ENCODE data around the gene ZNF784. TPM values are rescaled to one million over a fixed set of nuclear protein-coding genes. Genes with fewer than 3 reads are reported as not detected.

The ZNF784 gene
- total and polyA plus RNA-seq, 9 of the 15 experiments (the other 6 are each of a cell fraction or from before 2014, with no cell fraction given) = 0.14 to 6.1 (median 2.1) TPM

GRCh38 chr19:55586976-55587668 is 37.2 kb downstream of the ZNF784 start (continued):
- TF ChIP-seq ZNF740 (CRISPR knock-in tag; IDR thresholded peaks at IDR 0.05) (peak; percentile 95), ZNF740 (tag; IDR thresholded peaks at IDR 0.05) (peak in 1 of 2 experiments; percentile 63; a peak in 1 of 4 replicates), ZNF174 (CRISPR knock-in tag; IDR thresholded peaks at IDR 0.05) (no peak), CXXC5 (CRISPR knock-in tag; IDR thresholded peaks at IDR 0.05) (peak; percentile 25; the same call in 1 of the 2 replicates), ZKSCAN3 (CRISPR knock-in tag; IDR thresholded peaks at IDR 0.05) (no peak), MXI1 (IDR thresholded peaks at IDR 0.05; ENCODE audit: low read depth, low read length) (peak; percentile 69; the same call in 1 of the 2 replicates), CBFA2T3 (IDR thresholded peaks at IDR 0.05) (no peak), ZNF263 (CRISPR knock-in tag; IDR thresholded peaks at IDR 0.05; ENCODE audit: borderline replicate concordance) (0 out of 2 replicates have a peak, but pooled peaks have one; percentile 42), ATF1 (CRISPR knock-in tag; IDR thresholded peaks at IDR 0.05) (no peak), ATF1 (tag; IDR thresholded peaks at IDR 0.05) (peak; percentile 56), MEIS2 (IDR thresholded peaks at IDR 0.05; ENCODE audit: partially characterized antibody) (peak; percentile 54), ZBTB7A (IDR thresholded peaks at IDR 0.05; ENCODE audit: borderline replicate concordance, control insufficient read depth, low read depth, low read length) (no peak), ZSCAN29 (IDR thresholded peaks at IDR 0.05) (no peak), CGGBP1 (CRISPR knock-in tag; IDR thresholded peaks at IDR 0.05) (no peak), RBFOX2 (IDR thresholded peaks at IDR 0.05; ENCODE audit: low read depth, low read length) (0 out of 2 replicates have a peak, but pooled peaks have one; percentile 17), ATF7 (IDR thresholded peaks at IDR 0.05) (peak; percentile 28; the same call in 1 of the 2 replicates), AFF1 (IDR thresholded peaks at IDR 0.05; ENCODE audit: low read depth in 1 of 2, partially characterized antibody in 2 of 2) (no peak), KDM1A (IDR thresholded peaks at IDR 0.05) (no peak), CREB1 (IDR thresholded peaks at IDR 0.05) (no peak), CREB1 (CRISPR knock-in tag; IDR thresholded peaks at IDR 0.05) (peak; percentile 55; the same call in 1 of the 2 replicates), IRF2 (CRISPR knock-in tag; IDR thresholded peaks at IDR 0.05) (no peak), NRF1 (conservative IDR thresholded peaks at IDR 0.05 in 1 of 2, IDR thresholded peaks at IDR 0.05 in 1 of 2) (peak; percentile 92 to 93), SP1 (CRISPR knock-in tag; IDR thresholded peaks at IDR 0.05) (peak; percentile 75; the same call in 1 of the 2 replicates), RFX1 (IDR thresholded peaks at IDR 0.05) (peak; percentile 99), JUND (IDR thresholded peaks at IDR 0.05; ENCODE audit: borderline replicate concordance, low read depth, low read length) (peak; percentile 6; the same call in 1 of the 2 replicates), JUND (tag; IDR thresholded peaks at IDR 0.05; ENCODE audit: borderline replicate concordance, low read depth, low read length) (no peak)

Data from K562 (cell line).